Measurements from ENCODE around the gene HHATL.

Gene HHATL

GRCh38 chr3:42691816-42692666 lies 10.6 kb downstream of the HHATL start:
- H3K27me3 ChIP-seq (ENCODE audit: control insufficient read depth in 1 of 2, insufficient read depth in 2 of 2, low read length in 2 of 2) = peaks cover 0 to 4% of the 10 kb centered on the region in 2 donors
- H3K36me3 ChIP-seq (ENCODE audit: insufficient read depth, low read length) = no peaks in the 10 kb centered on the region
- no peaks in the 10 kb centered on the region for H3K9me3 ChIP-seq (ENCODE audit: low read length)
- no peak overlapping the region for H3K27ac ChIP-seq (ENCODE audit: low read depth, low read length)
- no peaks in the 10 kb centered on the region for H3K4me1 ChIP-seq (ENCODE audit: insufficient read depth, low read length)
- no peak overlapping the region for H3K9ac ChIP-seq (ENCODE audit: low read length)
- H3K4me3 ChIP-seq (ENCODE audit: low read depth in 1 of 2, low read length in 2 of 2) = no peak overlapping the region

GRCh38 chr3:42690766-42691680 lies 11.6 kb downstream of the HHATL start:
- Histone ChIP-seq H3K4me1 (ENCODE audit: insufficient read depth, low read length) (no peaks in the 10 kb centered on the region), H3K27ac (ENCODE audit: low read depth, low read length) (no peak overlapping the region), H3K27me3 (ENCODE audit: control insufficient read depth in 1 of 2, insufficient read depth in 2 of 2, low read length in 2 of 2) (peaks cover 0 to 10% of the 10 kb centered on the region in 2 donors), H3K9ac (ENCODE audit: low read length) (no peak overlapping the region), H3K4me3 (ENCODE audit: low read depth in 1 of 2, low read length in 2 of 2) (no peak overlapping the region), H3K9me3 (ENCODE audit: low read length) (no peaks in the 10 kb centered on the region), H3K36me3 (ENCODE audit: insufficient read depth, low read length) (no peaks in the 10 kb centered on the region)

- Histone ChIP-seq H3K4me1 (ENCODE audit: insufficient read depth, low read length) (no peaks in the 10 kb centered on the region), H3K27ac (ENCODE audit: low read depth, low read length) (no peak overlapping the region), H3K27me3 (ENCODE audit: control insufficient read depth in 1 of 2, insufficient read depth in 2 of 2, low read length in 2 of 2) (peaks cover 0 to 12% of the 10 kb centered on the region in 2 donors), H3K36me3 (ENCODE audit: insufficient read depth, low read length) (no peaks in the 10 kb centered on the region), H3K9me3 (ENCODE audit: low read length) (no peaks in the 10 kb centered on the region), H3K4me3 (ENCODE audit: low read depth in 1 of 2, low read length in 2 of 2) (no peak overlapping the region), H3K9ac (ENCODE audit: low read length) (no peak overlapping the region)
These were observed 12.4 kb downstream of the HHATL start for GRCh38 chr3:42690191-42690590.

GRCh38 chr3:42689421-42690014 lies 13.1 kb downstream of the HHATL start:
- H3K27ac ChIP-seq (ENCODE audit: low read depth, low read length) = no peak overlapping the region
- no peaks in the 10 kb centered on the region for H3K9me3 ChIP-seq (ENCODE audit: low read length)
- peaks cover 0 to 12% of the 10 kb centered on the region in 2 donors for H3K27me3 ChIP-seq (ENCODE audit: control insufficient read depth in 1 of 2, insufficient read depth in 2 of 2, low read length in 2 of 2)
- H3K9ac ChIP-seq (ENCODE audit: low read length) = no peak overlapping the region
- no peaks in the 10 kb centered on the region for H3K36me3 ChIP-seq (ENCODE audit: insufficient read depth, low read length)
- no peak overlapping the region for H3K4me3 ChIP-seq (ENCODE audit: low read depth in 1 of 2, low read length in 2 of 2)
- peaks cover 6% of the 10 kb centered on the region for H3K4me1 ChIP-seq (ENCODE audit: insufficient read depth, low read length)

GRCh38 chr3:42688487-42689420 lies 13.8 kb downstream of the HHATL start:
- Histone ChIP-seq H3K4me1 (ENCODE audit: insufficient read depth, low read length) (peaks cover 8% of the 10 kb centered on the region), H3K27ac (ENCODE audit: low read depth, low read length) (no peak overlapping the region)

GRCh38 chr3:42688016-42688415 lies 14.6 kb downstream of the HHATL start:
- Histone ChIP-seq H3K4me1 (ENCODE audit: insufficient read depth, low read length) (peaks cover 8% of the 10 kb centered on the region), H3K9ac (ENCODE audit: low read length) (no peak overlapping the region), H3K4me3 (ENCODE audit: low read depth in 1 of 2, low read length in 2 of 2) (no peak overlapping the region), H3K36me3 (ENCODE audit: insufficient read depth, low read length) (no peaks in the 10 kb centered on the region), H3K9me3 (ENCODE audit: low read length) (no peaks in the 10 kb centered on the region), H3K27ac (ENCODE audit: low read depth, low read length) (no peak overlapping the region), H3K27me3 (ENCODE audit: control insufficient read depth in 1 of 2, insufficient read depth in 2 of 2, low read length in 2 of 2) (peaks cover 0 to 12% of the 10 kb centered on the region in 2 donors)

More at GRCh38 chr3:42688487-42689420, 13.8 kb downstream of the HHATL start:
- Histone ChIP-seq H3K36me3 (ENCODE audit: insufficient read depth, low read length) (no peaks in the 10 kb centered on the region), H3K27me3 (ENCODE audit: control insufficient read depth in 1 of 2, insufficient read depth in 2 of 2, low read length in 2 of 2) (peaks cover 0 to 12% of the 10 kb centered on the region in 2 donors), H3K9ac (ENCODE audit: low read length) (no peak overlapping the region), H3K4me3 (ENCODE audit: low read depth in 1 of 2, low read length in 2 of 2) (no peak overlapping the region), H3K9me3 (ENCODE audit: low read length) (no peaks in the 10 kb centered on the region)

- Histone ChIP-seq H3K9me3 (ENCODE audit: low read length) (no peaks in the 10 kb centered on the region), H3K27me3 (ENCODE audit: control insufficient read depth in 1 of 2, insufficient read depth in 2 of 2, low read length in 2 of 2) (peaks cover 0 to 12% of the 10 kb centered on the region in 2 donors), H3K4me3 (ENCODE audit: low read depth in 1 of 2, low read length in 2 of 2) (no peak overlapping the region), H3K4me1 (ENCODE audit: insufficient read depth, low read length) (peaks cover 8% of the 10 kb centered on the region), H3K36me3 (ENCODE audit: insufficient read depth, low read length) (no peaks in the 10 kb centered on the region), H3K9ac (ENCODE audit: low read length) (no peak overlapping the region), H3K27ac (ENCODE audit: low read depth, low read length) (no peak overlapping the region)
These were observed 15.6 kb downstream of the HHATL start for GRCh38 chr3:42686832-42687650.

- H3K9ac ChIP-seq (ENCODE audit: low read length) = no peak overlapping the region
- peaks cover 8% of the 10 kb centered on the region for H3K4me1 ChIP-seq (ENCODE audit: insufficient read depth, low read length)
- peaks cover 0 to 12% of the 10 kb centered on the region in 2 donors for H3K27me3 ChIP-seq (ENCODE audit: control insufficient read depth in 1 of 2, insufficient read depth in 2 of 2, low read length in 2 of 2)
- H3K27ac ChIP-seq (ENCODE audit: low read depth, low read length) = no peak overlapping the region
- H3K4me3 ChIP-seq (ENCODE audit: low read depth in 1 of 2, low read length in 2 of 2) = peak overlapping the region in 1 of 2 donors; percentile 14
- no peaks in the 10 kb centered on the region for H3K9me3 ChIP-seq (ENCODE audit: low read length)
- no peaks in the 10 kb centered on the region for H3K36me3 ChIP-seq (ENCODE audit: insufficient read depth, low read length)
These were observed 16.4 kb downstream of the HHATL start for GRCh38 chr3:42685891-42686820.

- peaks cover 0 to 12% of the 10 kb centered on the region in 2 donors for H3K27me3 ChIP-seq (ENCODE audit: control insufficient read depth in 1 of 2, insufficient read depth in 2 of 2, low read length in 2 of 2)
- H3K9me3 ChIP-seq (ENCODE audit: low read length) = no peaks in the 10 kb centered on the region
- H3K36me3 ChIP-seq (ENCODE audit: insufficient read depth, low read length) = no peaks in the 10 kb centered on the region
- H3K27ac ChIP-seq (ENCODE audit: low read depth, low read length) = no peak within 1 kb of the TSS
- H3K4me3 ChIP-seq (ENCODE audit: low read depth in 1 of 2, low read length in 2 of 2) = peak within 1 kb of the TSS in 1 of 2 donors; percentile 14
- H3K9ac ChIP-seq (ENCODE audit: low read length) = no peak within 1 kb of the TSS
- peaks cover 8% of the 10 kb centered on the region for H3K4me1 ChIP-seq (ENCODE audit: insufficient read depth, low read length)
These were observed 17.2 kb downstream of the HHATL start, which contains the start of gene KLHL40 for GRCh38 chr3:42685363-42685881. KLHL40 (plus strand) TSS chr3:42685537; CDS start chr3:42685619, 82 bp downstream.
